ENCODE results near the gene CAVIN4. TPM values are rescaled to one million over a fixed set of nuclear protein-coding genes. Genes with fewer than 3 reads are reported as not detected.

CAVIN4 gene, protein sequence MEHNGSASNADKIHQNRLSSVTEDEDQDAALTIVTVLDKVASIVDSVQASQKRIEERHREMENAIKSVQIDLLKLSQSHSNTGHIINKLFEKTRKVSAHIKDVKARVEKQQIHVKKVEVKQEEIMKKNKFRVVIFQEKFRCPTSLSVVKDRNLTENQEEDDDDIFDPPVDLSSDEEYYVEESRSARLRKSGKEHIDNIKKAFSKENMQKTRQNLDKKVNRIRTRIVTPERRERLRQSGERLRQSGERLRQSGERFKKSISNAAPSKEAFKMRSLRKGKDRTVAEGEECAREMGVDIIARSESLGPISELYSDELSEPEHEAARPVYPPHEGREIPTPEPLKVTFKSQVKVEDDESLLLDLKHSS
- 1.6 TPM in 2 replicates for total RNA-seq

DNA sequence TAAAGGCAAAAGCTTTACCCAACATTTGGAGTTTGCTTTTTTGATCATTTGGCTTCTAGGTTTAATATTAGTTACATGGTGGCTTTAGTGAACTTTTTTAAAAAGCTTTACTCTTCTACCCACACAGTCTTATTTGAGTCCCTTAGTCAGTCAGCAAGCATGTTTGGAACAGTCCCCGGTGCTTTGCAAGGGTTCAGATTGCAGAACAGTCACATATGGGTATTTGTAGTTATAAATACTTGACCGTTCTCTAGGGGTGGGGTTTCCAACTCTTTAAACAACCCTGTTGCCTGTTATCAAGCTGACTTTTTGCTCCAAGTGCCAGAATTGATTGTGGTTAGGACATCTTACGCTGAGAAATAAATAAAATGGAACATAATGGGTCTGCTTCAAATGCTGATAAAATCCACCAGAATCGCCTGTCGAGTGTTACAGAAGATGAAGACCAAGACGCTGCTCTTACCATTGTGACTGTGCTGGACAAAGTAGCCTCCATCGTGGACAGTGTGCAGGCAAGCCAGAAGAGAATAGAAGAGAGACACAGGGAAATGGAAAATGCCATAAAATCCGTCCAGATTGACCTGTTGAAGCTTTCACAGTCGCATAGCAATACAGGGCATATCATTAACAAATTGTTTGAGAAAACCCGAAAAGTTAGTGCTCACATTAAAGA, at the start of gene CAVIN4:
Gene CAVIN4 (plus strand): TSS at position 304 of the 673 bp plus-strand sequence. CDS start 65 bp downstream, at position 369.

Other genes with a start within 250 kb of the CAVIN4 start
- 25.1 and 25.2 TPM in 2 replicates for gene TEX10, start 225.1 kb upstream of the CAVIN4 start, total RNA-seq
- 51.8 and 59.2 TPM in 2 replicates for gene MSANTD3, start 150.9 kb upstream of the CAVIN4 start, total RNA-seq
- gene TMEFF1, start 104.9 kb upstream of the CAVIN4 start, total RNA-seq: 2.4 and 5.2 TPM in 2 replicates

Data from smooth muscle cell of the pulmonary artery (primary cell).